A673 (cell line): ENCODE data around the gene SAP30BP. TPM values are rescaled to one million over a fixed set of nuclear protein-coding genes. Genes with fewer than 3 reads are reported as not detected.

Experiments used
- BruUV-seq: library from RNA; stranded (reverse); fragments of 400-500 nt; replicated peaks from 2 replicates; lab custom pipeline; 2021; lab: Mats Ljungman, UMichigan
- CTCF ChIA-PET: fragments of 300-600 bp; sonication (Branson Sonifier 250); formaldehyde crosslinking; loops from one replicate; lab custom pipeline; 2022; ENCODE audit warnings: antibody characterized with exemption; lab: Charles Lee
- POLR2A ChIA-PET: fragments of 300-600 bp; sonication (Branson Sonifier 250); formaldehyde crosslinking; loops from one replicate; lab custom pipeline; 2022; ENCODE audit warnings: antibody characterized with exemption; ENCODE audit not compliant: low non-redundant PET; lab: Charles Lee
- DNase-seq: peaks from one replicate; pipeline ENCODE4 v3.0.0-alpha.2; 2015; ENCODE audit warnings: low spot score
- H3K27ac ChIP-seq: fragments of 200-600 bp; sonication (generic); 2 replicates; pipeline ENCODE4 v1.5.1; 2016; ENCODE audit warnings: mixed run types, low read depth, mild to moderate bottlenecking, mixed read lengths, antibody characterized with exemption, low read length; ENCODE audit not compliant: poor library complexity, severe bottlenecking
- H3K27me3 ChIP-seq: fragments of 200-600 bp; sonication (generic); replicated peaks from 2 replicates; pipeline ENCODE4 v1.6.1; 2017; ENCODE audit warnings: mixed run types, low read depth, mild to moderate bottlenecking, mixed read lengths, antibody characterized with exemption, low read length; ENCODE audit not compliant: insufficient read depth, poor library complexity
- H3K36me3 ChIP-seq: fragments of 200-600 bp; sonication (generic); 2 replicates; pipeline ENCODE4 v1.6.1; 2016; ENCODE audit warnings: mixed run types, mild to moderate bottlenecking, mixed read lengths, antibody characterized with exemption, low read length; ENCODE audit not compliant: insufficient read depth, poor library complexity, severe bottlenecking
- H3K4me1 ChIP-seq: fragments of 200-600 bp; sonication (generic); 2 replicates; pipeline ENCODE4 v1.6.1; 2017; ENCODE audit warnings: mixed run types, mild to moderate bottlenecking, mixed read lengths, antibody characterized with exemption, low read length; ENCODE audit not compliant: insufficient read depth, poor library complexity, severe bottlenecking
- H3K4me3 ChIP-seq: fragments of 200-600 bp; sonication (generic); 2 replicates; pipeline ENCODE4 v1.5.1; 2016; ENCODE audit warnings: low read depth, mixed run types, mild to moderate bottlenecking, mixed read lengths, low read length; ENCODE audit not compliant: poor library complexity, severe bottlenecking
- H3K9me3 ChIP-seq: fragments of 200-600 bp; sonication (generic); 2 replicates; pipeline ENCODE4 v1.6.1; 2016; ENCODE audit warnings: mixed run types, low read depth, mild to moderate bottlenecking, mixed read lengths, antibody characterized with exemption, low read length; ENCODE audit not compliant: poor library complexity, severe bottlenecking
- EZH2 ChIP-seq: fragments of 200-600 bp; sonication (generic); IDR thresholded peaks from 2 replicates; pipeline ENCODE4 v1.6.1; 2017; ENCODE audit warnings: borderline replicate concordance, low read depth, mild to moderate bottlenecking, mixed read lengths, antibody characterized with exemption, low read length; ENCODE audit not compliant: poor library complexity, severe bottlenecking
- intact Hi-C: fragments of 100-400 bp; cut with micrococcal nuclease; formaldehyde crosslinking; loops from one replicate; pipeline ENCODE4 v1.10.0; 2022; ENCODE audit not compliant: unreplicated experiment
- total RNA-seq: library from RNA; stranded (reverse); gene quantifications from 2 replicates; pipeline ENCODE4 v1.2.3, GENCODE V29; 2021
- TF ChIP-seq, protein P1 (sequence below): fragments of 300-800, 200-600 bp; sonication (generic); conservative IDR thresholded peaks from 2 replicates; pipeline ENCODE4 v1.5.1; 2017; ENCODE audit warnings: low read depth, mild to moderate bottlenecking, antibody characterized with exemption, low read length, moderate library complexity, mixed read lengths

SAP30BP gene
- total RNA-seq, 1 experiment from 2014 or later = 98.1 TPM

GRCh38 chr17:75720656-75721462, 53.7 kb downstream of the SAP30BP start, which contains the start of gene ITGB4:
Gene ITGB4 (plus strand): TSS chr17:75721459. CDS start chr17:75724704, 3,245 bp downstream.
- POLR2A ChIA-PET = no interaction called here
- Histone ChIP-seq H3K4me1 (peaks cover 4% of the 10 kb centered on the region), H3K27ac (no peak within 1 kb of the TSS), H3K9me3 (no peaks in the 10 kb centered on the region), H3K36me3 (no peaks in the 10 kb centered on the region), H3K27me3 (peaks cover 17% of the 10 kb centered on the region), H3K4me3 (peak within 1 kb of the TSS; percentile 44)
- TF ChIP-seq, protein P1, sequence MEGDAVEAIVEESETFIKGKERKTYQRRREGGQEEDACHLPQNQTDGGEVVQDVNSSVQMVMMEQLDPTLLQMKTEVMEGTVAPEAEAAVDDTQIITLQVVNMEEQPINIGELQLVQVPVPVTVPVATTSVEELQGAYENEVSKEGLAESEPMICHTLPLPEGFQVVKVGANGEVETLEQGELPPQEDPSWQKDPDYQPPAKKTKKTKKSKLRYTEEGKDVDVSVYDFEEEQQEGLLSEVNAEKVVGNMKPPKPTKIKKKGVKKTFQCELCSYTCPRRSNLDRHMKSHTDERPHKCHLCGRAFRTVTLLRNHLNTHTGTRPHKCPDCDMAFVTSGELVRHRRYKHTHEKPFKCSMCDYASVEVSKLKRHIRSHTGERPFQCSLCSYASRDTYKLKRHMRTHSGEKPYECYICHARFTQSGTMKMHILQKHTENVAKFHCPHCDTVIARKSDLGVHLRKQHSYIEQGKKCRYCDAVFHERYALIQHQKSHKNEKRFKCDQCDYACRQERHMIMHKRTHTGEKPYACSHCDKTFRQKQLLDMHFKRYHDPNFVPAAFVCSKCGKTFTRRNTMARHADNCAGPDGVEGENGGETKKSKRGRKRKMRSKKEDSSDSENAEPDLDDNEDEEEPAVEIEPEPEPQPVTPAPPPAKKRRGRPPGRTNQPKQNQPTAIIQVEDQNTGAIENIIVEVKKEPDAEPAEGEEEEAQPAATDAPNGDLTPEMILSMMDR = no peak
- peak; percentile 29 for TF ChIP-seq EZH2
- intact Hi-C loops = no loop called here
- CTCF ChIA-PET = no interaction called here
- BruUV-seq = no TSS peak
- DNase-seq = no peak

DNA sequence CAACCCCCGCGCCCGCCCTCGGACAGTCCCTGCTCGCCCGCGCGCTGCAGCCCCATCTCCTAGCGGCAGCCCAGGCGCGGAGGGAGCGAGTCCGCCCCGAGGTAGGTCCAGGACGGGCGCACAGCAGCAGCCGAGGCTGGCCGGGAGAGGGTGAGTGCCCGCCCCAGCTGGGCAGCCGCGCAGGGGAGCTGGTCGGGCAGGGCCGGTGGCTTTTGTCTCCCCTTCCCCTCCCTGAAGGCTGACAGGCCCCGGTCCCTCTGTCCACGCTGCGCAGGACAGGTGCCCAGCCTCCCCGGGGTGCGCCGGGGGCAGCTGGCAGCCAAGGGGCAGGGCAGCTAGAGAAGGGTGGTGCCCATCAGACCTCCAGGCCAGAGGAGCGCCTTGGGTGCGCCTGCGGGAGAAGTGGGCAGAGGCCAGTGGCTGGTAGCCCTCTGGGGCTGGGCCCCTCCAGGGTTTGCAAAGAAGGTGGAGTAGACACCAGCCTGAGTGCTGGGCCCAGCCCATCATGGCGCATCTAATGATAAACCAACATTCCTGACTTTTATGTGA, 54.4 kb downstream of the SAP30BP start:
- TF ChIP-seq EZH2 = no peak
- TF ChIP-seq, protein P1 = no peak
- CTCF ChIA-PET = no interaction called here
- H3K36me3 ChIP-seq = no peaks in the 10 kb centered on the region
- H3K9me3 ChIP-seq = no peaks in the 10 kb centered on the region
- peaks cover 4% of the 10 kb centered on the region for H3K4me1 ChIP-seq
- intact Hi-C loops = no loop called here
- POLR2A ChIA-PET = no interaction called here
- BruUV-seq = no TSS peak
- no peak overlapping the region for H3K27ac ChIP-seq
- peak overlapping the region; percentile 44 for H3K4me3 ChIP-seq
- H3K27me3 ChIP-seq = peaks cover 17% of the 10 kb centered on the region
- no peak for DNase-seq

- intact Hi-C loops = no loop called here
- TF ChIP-seq EZH2 = no peak
- TF ChIP-seq, protein P1 = no peak
- Histone ChIP-seq H3K9me3 (no peaks in the 10 kb centered on the region), H3K36me3 (no peaks in the 10 kb centered on the region), H3K27me3 (peaks cover 17% of the 10 kb centered on the region), H3K4me3 (no peak overlapping the region), H3K27ac (no peak overlapping the region), H3K4me1 (peaks cover 4% of the 10 kb centered on the region)
- BruUV-seq = no TSS peak
- CTCF ChIA-PET = interaction anchor here (0.8 kb wide), 1 partner anchor 121 kb away, joined by 3 read pairs; no protein-coding TSS in a partner anchor
- POLR2A ChIA-PET = no interaction called here
- DNase-seq = no peak
Observed at GRCh38 chr17:75722076-75722475, 54.9 kb downstream of the SAP30BP start.
